Effector memory CD4-positive, alpha-beta T cell (primary cell): Measurements from ENCODE around the gene MED19.

Source experiments
- DNase-seq, 3 donors: peaks; one replicate each; pipeline ENCODE4 v3.0.0-alpha.2; 2020
- H3K27ac ChIP-seq: 2 replicates; pipeline ENCODE4 v1.7.0; 2013; ENCODE audit warnings: mild to moderate bottlenecking, low read length, moderate library complexity; ENCODE audit not compliant: insufficient read depth, poor library complexity, severe bottlenecking
- H3K27me3 ChIP-seq: replicated peaks from 2 replicates; pipeline ENCODE4 v1.7.0; 2013; ENCODE audit warnings: mild to moderate bottlenecking, low read length; ENCODE audit not compliant: insufficient read depth, control insufficient read depth, poor library complexity, severe bottlenecking
- H3K36me3 ChIP-seq: 2 replicates; pipeline ENCODE4 v1.7.0; 2013; ENCODE audit warnings: mild to moderate bottlenecking, low read length, moderate library complexity; ENCODE audit not compliant: control insufficient read depth, insufficient read depth
- H3K4me1 ChIP-seq: 2 replicates; pipeline ENCODE4 v1.7.0; 2013; ENCODE audit warnings: low read length, mild to moderate bottlenecking; ENCODE audit not compliant: control insufficient read depth, insufficient read depth, poor library complexity, severe bottlenecking
- H3K4me3 ChIP-seq: 2 replicates; pipeline ENCODE4 v1.7.0; 2013; ENCODE audit warnings: low read length, low read depth, mild to moderate bottlenecking; ENCODE audit not compliant: insufficient read depth, poor library complexity, severe bottlenecking
- H3K9me3 ChIP-seq: 2 replicates; pipeline ENCODE4 v1.7.0; 2013; ENCODE audit warnings: mild to moderate bottlenecking, low read length, moderate library complexity; ENCODE audit not compliant: control insufficient read depth
- total RNA-seq, 3 donors: gene quantifications; one replicate each; lab custom pipeline; 2026; lab: John Stamatoyannopoulos, UW

MED19 gene
- 13.6 to 16.3 (median 15.4) reads per million in 3 donors for total RNA-seq

- Histone ChIP-seq H3K4me1 (peaks cover 24% of the 10 kb centered on the region), H3K9me3 (no peaks in the 10 kb centered on the region), H3K27ac (peak within 1 kb of the TSS; percentile 92), H3K4me3 (peak within 1 kb of the TSS; percentile 90), H3K27me3 (no peaks in the 10 kb centered on the region), H3K36me3 (no peaks in the 10 kb centered on the region)
- peak; percentile 74 to 79 (median 75) for DNase-seq
Observed at GRCh38 chr11:57711414-57712255, at the start of gene MED19. Gene MED19, minus strand, starts transcription at chr11:57712215. Its CDS starts 36 bp downstream, at chr11:57712179.

GRCh38 chr11:57758174-57758573 is 46.2 kb upstream of the MED19 start:
- DNase-seq, result no peak
- Histone ChIP-seq H3K36me3 (no peaks in the 10 kb centered on the region), H3K4me1 (no peaks in the 10 kb centered on the region), H3K27me3 (no peaks in the 10 kb centered on the region), H3K4me3 (no peak overlapping the region), H3K27ac (no peak overlapping the region), H3K9me3 (no peaks in the 10 kb centered on the region)

GRCh38 chr11:57752954-57753353 is 40.9 kb upstream of the MED19 start:
- H3K27me3 ChIP-seq, result no peaks in the 10 kb centered on the region
- no peaks in the 10 kb centered on the region for H3K36me3 ChIP-seq
- no peak for DNase-seq
- no peaks in the 10 kb centered on the region for H3K9me3 ChIP-seq
- no peak overlapping the region for H3K27ac ChIP-seq
- no peak overlapping the region for H3K4me3 ChIP-seq
- no peaks in the 10 kb centered on the region for H3K4me1 ChIP-seq

GRCh38 chr11:57751676-57752253 is 39.8 kb upstream of the MED19 start, which contains the start of gene BTBD18:
Gene BTBD18, minus strand, starts transcription at chr11:57751819. Its CDS starts 631 bp downstream, at chr11:57751188.
- Histone ChIP-seq H3K9me3 (no peaks in the 10 kb centered on the region), H3K27me3 (no peaks in the 10 kb centered on the region), H3K4me1 (no peaks in the 10 kb centered on the region), H3K36me3 (no peaks in the 10 kb centered on the region), H3K4me3 (no peak within 1 kb of the TSS), H3K27ac (no peak within 1 kb of the TSS)
- no peak for DNase-seq

- H3K27ac ChIP-seq, result no peak overlapping the region
- H3K9me3 ChIP-seq, result no peaks in the 10 kb centered on the region
- no peaks in the 10 kb centered on the region for H3K36me3 ChIP-seq
- H3K4me3 ChIP-seq, result no peak overlapping the region
- no peaks in the 10 kb centered on the region for H3K4me1 ChIP-seq
- no peak for DNase-seq
- H3K27me3 ChIP-seq, result no peaks in the 10 kb centered on the region
Observed at GRCh38 chr11:57751176-57751575, 39.2 kb upstream of the MED19 start.

- H3K4me3 ChIP-seq, result no peak overlapping the region
- H3K4me1 ChIP-seq, result peaks cover 5% of the 10 kb centered on the region
- no peak for DNase-seq
- H3K27ac ChIP-seq, result no peak overlapping the region
- H3K9me3 ChIP-seq, result no peaks in the 10 kb centered on the region
- H3K27me3 ChIP-seq, result no peaks in the 10 kb centered on the region
- H3K36me3 ChIP-seq, result peaks cover 21% of the 10 kb centered on the region
Observed at GRCh38 chr11:57746920-57747319, 34.9 kb upstream of the MED19 start.

GRCh38 chr11:57745206-57745605 is 33.2 kb upstream of the MED19 start:
- no peak for DNase-seq
- Histone ChIP-seq H3K27ac (no peak overlapping the region), H3K9me3 (no peaks in the 10 kb centered on the region), H3K36me3 (peaks cover 21% of the 10 kb centered on the region), H3K4me1 (peaks cover 11% of the 10 kb centered on the region), H3K27me3 (no peaks in the 10 kb centered on the region), H3K4me3 (no peak overlapping the region)

- Histone ChIP-seq H3K36me3 (peaks cover 21% of the 10 kb centered on the region), H3K27me3 (no peaks in the 10 kb centered on the region), H3K9me3 (no peaks in the 10 kb centered on the region), H3K4me1 (peaks cover 11% of the 10 kb centered on the region), H3K4me3 (no peak overlapping the region), H3K27ac (no peak overlapping the region)
- DNase-seq, result no peak
Observed at GRCh38 chr11:57744357-57744756, 32.3 kb upstream of the MED19 start.

GRCh38 chr11:57742087-57742452 is 30.1 kb upstream of the MED19 start:
- Histone ChIP-seq H3K4me3 (peak overlapping the region; percentile 87), H3K9me3 (no peaks in the 10 kb centered on the region), H3K4me1 (peaks cover 11% of the 10 kb centered on the region), H3K36me3 (peaks cover 38% of the 10 kb centered on the region), H3K27ac (peak overlapping the region; percentile 92), H3K27me3 (no peaks in the 10 kb centered on the region)
- no peak for DNase-seq
